Progenitor cell of endocrine pancreas (in vitro differentiated cells): Measurements from ENCODE around the gene OR8B3. TPM values are rescaled to one million over a fixed set of nuclear protein-coding genes. Genes with fewer than 3 reads are reported as not detected.

Experiments used
- DNase-seq: peaks from one replicate; pipeline ENCODE4 v3.0.0; 2021; ENCODE audit warnings: low spot score; ENCODE audit not compliant: unreplicated experiment
- H3K27ac Mint-ChIP-seq: 2 replicates; pipeline ENCODE4 v1.8.0; 2021; ENCODE audit warnings: mild to moderate bottlenecking, moderate library complexity, mixed read lengths
- H3K27me3 Mint-ChIP-seq: 2 replicates; pipeline ENCODE4 v1.8.0; 2021; ENCODE audit warnings: mixed read lengths
- H3K36me3 Mint-ChIP-seq: 2 replicates; pipeline ENCODE4 v1.8.0; 2022; ENCODE audit warnings: mixed read lengths; ENCODE audit not compliant: insufficient read depth
- H3K4me1 Mint-ChIP-seq: 2 replicates; pipeline ENCODE4 v1.8.0; 2021; ENCODE audit warnings: low read depth, mixed read lengths
- H3K4me3 Mint-ChIP-seq: 2 replicates; pipeline ENCODE4 v1.8.0; 2021; ENCODE audit warnings: low read depth, mild to moderate bottlenecking, moderate library complexity, mixed read lengths
- H3K9me3 Mint-ChIP-seq: 2 replicates; pipeline ENCODE4 v1.8.0; 2021; ENCODE audit warnings: low read depth, mixed read lengths
- total RNA-seq: library from RNA; stranded (reverse); gene quantifications from 2 replicates; pipeline ENCODE4 v1.2.1, GENCODE V29; 2021
- TF ChIP-seq, protein P1 (sequence below): fragments of 200-600 bp; sonication (generic); IDR thresholded peaks from one replicate; pipeline ENCODE4 v1.5.0; 2021; ENCODE audit warnings: antibody characterized with exemption, mild to moderate bottlenecking; ENCODE audit not compliant: unreplicated experiment

OR8B3 gene
- total RNA-seq, 1 donor from 2014 or later = not detected

DNA sequence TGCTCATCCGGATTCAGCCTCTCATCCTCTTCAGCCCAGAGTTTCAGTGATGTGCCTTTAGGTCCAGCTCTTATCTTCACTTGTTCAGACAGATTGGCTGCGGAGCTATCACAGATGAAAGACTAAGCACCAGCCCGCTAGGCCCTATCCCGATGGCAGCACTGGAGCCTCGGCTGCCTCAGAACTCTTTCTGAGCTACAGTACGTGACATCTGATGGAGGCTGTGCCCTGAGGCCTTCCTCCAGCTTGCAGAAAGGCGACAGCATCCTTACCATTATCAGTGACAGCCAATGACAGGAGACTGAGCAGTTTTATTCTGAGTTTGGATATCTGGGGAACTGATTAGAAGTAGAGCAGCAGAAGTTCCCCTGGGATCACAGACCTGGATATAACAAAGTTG is 42.7 kb upstream of the OR8B3 start:
- Mint-ChIP-seq H3K4me3 (no peak overlapping the region), H3K27ac (no peak overlapping the region), H3K36me3 (no peaks in the 10 kb centered on the region), H3K4me1 (peaks cover 6% of the 10 kb centered on the region), H3K27me3 (peaks cover 60% of the 10 kb centered on the region), H3K9me3 (no peaks in the 10 kb centered on the region)
- TF ChIP-seq, protein P1, sequence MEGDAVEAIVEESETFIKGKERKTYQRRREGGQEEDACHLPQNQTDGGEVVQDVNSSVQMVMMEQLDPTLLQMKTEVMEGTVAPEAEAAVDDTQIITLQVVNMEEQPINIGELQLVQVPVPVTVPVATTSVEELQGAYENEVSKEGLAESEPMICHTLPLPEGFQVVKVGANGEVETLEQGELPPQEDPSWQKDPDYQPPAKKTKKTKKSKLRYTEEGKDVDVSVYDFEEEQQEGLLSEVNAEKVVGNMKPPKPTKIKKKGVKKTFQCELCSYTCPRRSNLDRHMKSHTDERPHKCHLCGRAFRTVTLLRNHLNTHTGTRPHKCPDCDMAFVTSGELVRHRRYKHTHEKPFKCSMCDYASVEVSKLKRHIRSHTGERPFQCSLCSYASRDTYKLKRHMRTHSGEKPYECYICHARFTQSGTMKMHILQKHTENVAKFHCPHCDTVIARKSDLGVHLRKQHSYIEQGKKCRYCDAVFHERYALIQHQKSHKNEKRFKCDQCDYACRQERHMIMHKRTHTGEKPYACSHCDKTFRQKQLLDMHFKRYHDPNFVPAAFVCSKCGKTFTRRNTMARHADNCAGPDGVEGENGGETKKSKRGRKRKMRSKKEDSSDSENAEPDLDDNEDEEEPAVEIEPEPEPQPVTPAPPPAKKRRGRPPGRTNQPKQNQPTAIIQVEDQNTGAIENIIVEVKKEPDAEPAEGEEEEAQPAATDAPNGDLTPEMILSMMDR = no peak
- no peak for DNase-seq

DNA sequence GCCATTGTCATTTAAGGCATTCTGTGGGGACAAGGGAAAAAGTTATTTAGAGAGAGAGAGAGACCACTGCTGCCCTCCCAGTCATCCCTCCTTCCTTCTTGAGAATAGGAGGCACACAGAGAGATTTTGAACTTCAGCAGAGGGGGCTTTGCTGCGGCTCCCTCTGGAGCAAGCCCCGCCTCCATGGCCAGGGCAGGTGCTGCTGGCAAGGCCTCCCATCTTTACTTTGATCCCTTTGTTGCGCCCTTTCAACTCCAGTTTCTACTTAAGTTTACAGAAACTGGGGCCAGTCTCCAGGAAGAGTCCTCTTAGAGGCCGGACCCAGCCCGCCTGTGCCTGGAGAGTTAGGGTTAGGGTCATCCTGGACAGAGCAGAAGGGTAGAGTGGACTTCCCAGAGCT is 42.3 kb upstream of the OR8B3 start:
- Mint-ChIP-seq H3K4me1 (peaks cover 6% of the 10 kb centered on the region), H3K4me3 (no peak overlapping the region), H3K9me3 (no peaks in the 10 kb centered on the region), H3K36me3 (no peaks in the 10 kb centered on the region), H3K27ac (no peak overlapping the region), H3K27me3 (peaks cover 63% of the 10 kb centered on the region)
- DNase-seq = no peak
- TF ChIP-seq, protein P1 = no peak

DNA sequence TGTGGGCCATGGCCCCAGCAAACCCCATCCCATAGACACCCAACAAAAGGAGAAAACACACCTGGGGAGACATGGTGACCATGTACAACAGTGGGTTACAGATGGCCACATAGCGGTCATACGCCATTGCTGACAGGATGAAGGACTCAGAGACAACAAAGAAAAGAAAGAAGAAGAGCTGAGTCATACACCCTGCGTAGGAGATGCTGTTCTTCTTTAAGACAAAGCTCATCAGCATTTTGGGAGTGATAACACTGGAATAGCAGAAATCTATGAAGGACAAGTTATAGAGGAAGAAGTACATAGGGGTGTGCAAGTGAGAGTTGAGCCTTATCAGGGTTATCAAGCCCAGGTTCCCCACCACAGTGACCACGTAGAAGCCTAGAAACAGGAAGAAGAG is 41.8 kb upstream of the OR8B3 start:
- no peak for DNase-seq
- TF ChIP-seq, protein P1 = no peak
- Mint-ChIP-seq H3K27me3 (peaks cover 65% of the 10 kb centered on the region), H3K36me3 (no peaks in the 10 kb centered on the region), H3K9me3 (no peaks in the 10 kb centered on the region), H3K4me3 (no peak overlapping the region), H3K4me1 (peaks cover 6% of the 10 kb centered on the region), H3K27ac (no peak overlapping the region)

DNA sequence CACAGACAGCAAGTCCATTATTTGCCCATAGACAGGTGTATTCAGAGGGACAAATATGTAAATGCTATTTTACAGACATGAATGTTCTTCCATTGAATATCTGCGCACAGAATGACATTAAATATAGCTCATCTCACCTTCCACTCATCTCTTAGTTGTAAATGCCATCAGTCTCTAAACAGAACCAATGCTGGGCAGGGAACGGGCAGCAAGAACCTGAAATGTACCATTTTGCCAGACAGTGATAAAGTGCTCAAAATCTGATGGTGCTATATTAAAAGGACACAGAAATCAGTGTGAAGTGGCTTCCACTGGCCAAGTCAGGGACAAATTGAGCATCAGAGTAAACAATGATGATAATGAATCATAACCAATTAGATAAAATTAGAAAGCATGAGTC is 35.9 kb upstream of the OR8B3 start:
- TF ChIP-seq, protein P1 = no peak
- no peak overlapping the region for H3K4me3 Mint-ChIP-seq
- peaks cover 11% of the 10 kb centered on the region for H3K4me1 Mint-ChIP-seq
- no peak for DNase-seq
- H3K27ac Mint-ChIP-seq = no peak overlapping the region
- peaks cover 1% of the 10 kb centered on the region for H3K9me3 Mint-ChIP-seq
- H3K27me3 Mint-ChIP-seq = peaks cover 54% of the 10 kb centered on the region
- no peaks in the 10 kb centered on the region for H3K36me3 Mint-ChIP-seq

DNA sequence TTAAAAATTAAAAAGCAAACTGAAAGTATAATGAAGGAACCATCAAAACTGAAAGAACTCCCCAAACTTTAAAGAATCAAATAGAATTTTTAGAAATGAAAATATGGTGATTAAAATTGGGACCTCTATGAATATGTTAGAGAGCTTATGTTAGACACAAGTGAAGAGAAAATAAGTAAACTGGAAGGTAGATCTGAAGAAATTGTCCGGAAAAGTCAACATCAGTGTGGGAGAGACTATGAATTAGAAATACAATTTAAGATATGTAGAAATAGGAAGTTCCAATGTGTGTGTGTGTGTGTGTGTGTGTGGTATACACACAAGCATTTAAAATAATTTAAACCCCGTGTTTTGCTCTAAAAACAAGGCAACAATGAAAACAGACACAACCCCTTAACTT is 30.8 kb upstream of the OR8B3 start:
- peaks cover 23% of the 10 kb centered on the region for H3K27me3 Mint-ChIP-seq
- peaks cover 17% of the 10 kb centered on the region for H3K4me1 Mint-ChIP-seq
- peaks cover 9% of the 10 kb centered on the region for H3K9me3 Mint-ChIP-seq
- H3K36me3 Mint-ChIP-seq = peaks cover 4% of the 10 kb centered on the region
- H3K4me3 Mint-ChIP-seq = no peak overlapping the region
- H3K27ac Mint-ChIP-seq = no peak overlapping the region
- TF ChIP-seq, protein P1 = no peak
- no peak for DNase-seq
